ENCODE results near the gene SDC1.

SDC1 gene

DNA sequence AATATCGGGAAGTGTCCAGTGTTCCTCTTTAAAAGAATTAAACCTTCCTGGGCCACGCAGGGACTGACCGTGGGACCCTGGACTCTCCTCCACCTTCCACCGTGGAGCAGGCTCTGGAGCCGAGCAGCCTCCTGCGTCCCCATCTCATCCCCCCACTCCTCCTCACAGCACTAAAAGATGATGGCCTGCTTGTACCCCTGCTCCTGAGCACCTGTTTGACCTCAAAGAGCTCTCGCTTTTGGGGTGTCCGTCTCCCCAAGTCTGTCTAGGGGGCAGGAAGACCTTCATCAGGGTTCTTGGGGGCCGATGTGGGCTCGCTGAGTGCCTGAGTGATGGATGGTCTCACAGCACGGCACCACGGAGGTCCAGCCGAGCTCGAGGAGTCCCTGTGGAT, 1.2 kb upstream of the SDC1 start:
- H3K27ac ChIP-seq: peak overlapping the region; percentile 77
- TF ChIP-seq, protein P1, sequence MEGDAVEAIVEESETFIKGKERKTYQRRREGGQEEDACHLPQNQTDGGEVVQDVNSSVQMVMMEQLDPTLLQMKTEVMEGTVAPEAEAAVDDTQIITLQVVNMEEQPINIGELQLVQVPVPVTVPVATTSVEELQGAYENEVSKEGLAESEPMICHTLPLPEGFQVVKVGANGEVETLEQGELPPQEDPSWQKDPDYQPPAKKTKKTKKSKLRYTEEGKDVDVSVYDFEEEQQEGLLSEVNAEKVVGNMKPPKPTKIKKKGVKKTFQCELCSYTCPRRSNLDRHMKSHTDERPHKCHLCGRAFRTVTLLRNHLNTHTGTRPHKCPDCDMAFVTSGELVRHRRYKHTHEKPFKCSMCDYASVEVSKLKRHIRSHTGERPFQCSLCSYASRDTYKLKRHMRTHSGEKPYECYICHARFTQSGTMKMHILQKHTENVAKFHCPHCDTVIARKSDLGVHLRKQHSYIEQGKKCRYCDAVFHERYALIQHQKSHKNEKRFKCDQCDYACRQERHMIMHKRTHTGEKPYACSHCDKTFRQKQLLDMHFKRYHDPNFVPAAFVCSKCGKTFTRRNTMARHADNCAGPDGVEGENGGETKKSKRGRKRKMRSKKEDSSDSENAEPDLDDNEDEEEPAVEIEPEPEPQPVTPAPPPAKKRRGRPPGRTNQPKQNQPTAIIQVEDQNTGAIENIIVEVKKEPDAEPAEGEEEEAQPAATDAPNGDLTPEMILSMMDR (IDR thresholded peaks at IDR 0.05): no peak
- TF ChIP-seq ZFX (IDR thresholded peaks at IDR 0.05; ENCODE audit: borderline replicate concordance): no peak

DNA sequence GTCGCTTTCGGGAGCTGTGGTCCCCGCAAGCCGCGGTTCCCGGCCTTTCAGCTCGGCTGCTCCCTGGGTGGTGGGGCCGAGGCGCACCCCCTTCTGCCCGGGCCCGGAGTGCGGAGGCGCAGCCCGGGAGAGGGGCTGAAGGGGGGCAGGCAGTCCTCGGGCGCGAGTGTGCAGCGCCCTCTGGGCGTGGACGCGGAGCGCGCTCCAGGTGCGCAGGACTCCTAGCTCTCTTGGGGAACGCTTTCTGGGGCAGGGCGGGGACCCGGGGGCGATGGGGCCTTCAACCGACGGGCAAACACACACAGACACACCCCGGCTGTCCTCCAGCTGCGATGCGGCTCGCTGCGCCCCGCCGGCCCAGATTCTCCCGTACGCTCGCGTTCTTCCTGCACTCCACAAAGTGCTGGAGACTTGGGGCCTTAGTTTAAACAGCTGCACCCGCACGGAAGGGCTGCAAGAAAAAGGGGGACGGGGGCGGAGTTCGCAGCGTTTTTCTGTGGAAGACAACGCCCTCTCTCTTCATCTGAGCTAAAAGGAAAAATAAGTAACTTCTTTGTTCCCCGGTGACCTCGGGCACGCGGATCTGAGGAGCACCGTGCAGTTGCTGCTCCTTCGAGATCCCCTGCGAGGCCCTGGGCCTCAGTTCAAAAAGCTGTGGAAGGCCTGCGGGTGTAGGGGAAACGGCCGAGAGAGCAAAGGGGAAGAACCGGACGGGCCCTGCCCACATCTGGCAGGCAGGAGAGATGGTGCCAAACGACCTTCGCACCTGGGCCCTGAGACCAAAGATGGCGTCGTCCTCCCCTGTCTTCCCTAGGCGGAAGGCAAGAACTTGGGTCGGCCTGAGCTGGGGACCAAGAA, 593 bp upstream of the SDC1 start:
- peak overlapping the region; percentile 77 for H3K27ac ChIP-seq
- TF ChIP-seq, protein P1 (IDR thresholded peaks at IDR 0.05): peak; percentile 87
- TF ChIP-seq ZFX (IDR thresholded peaks at IDR 0.05; ENCODE audit: borderline replicate concordance): no peak

DNA sequence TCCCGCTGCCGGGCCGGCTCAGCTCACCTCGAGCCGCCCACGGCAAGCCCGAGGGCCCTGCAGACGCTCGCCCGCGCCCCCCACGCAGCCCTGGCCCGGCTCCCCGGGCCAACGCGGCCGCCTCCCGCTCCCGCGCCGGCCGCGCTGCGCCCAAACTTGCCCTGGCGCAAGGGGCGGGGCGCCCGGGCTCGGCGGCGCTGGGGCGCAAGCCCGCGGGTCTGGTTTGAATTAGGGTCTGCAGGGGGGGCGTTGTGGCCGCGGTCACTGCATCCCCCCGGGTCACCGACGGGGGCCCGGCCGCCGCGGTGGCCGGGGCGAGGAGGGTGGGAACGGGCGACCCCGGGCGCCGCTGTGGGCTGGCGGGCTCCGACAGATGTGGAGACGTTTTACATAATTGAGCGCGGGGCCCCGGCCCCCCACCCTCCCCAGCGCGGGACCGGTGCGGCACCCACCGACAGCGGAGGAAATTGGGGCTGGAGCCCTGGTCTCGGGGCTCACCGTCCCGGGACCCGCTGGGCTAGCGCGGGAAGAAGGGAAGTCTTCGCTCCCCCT, 690 bp downstream of the SDC1 start:
- H3K27ac ChIP-seq: peak overlapping the region; percentile 77
- TF ChIP-seq, protein P1 (IDR thresholded peaks at IDR 0.05): no peak
- TF ChIP-seq ZFX (IDR thresholded peaks at IDR 0.05; ENCODE audit: borderline replicate concordance): no peak

DNA sequence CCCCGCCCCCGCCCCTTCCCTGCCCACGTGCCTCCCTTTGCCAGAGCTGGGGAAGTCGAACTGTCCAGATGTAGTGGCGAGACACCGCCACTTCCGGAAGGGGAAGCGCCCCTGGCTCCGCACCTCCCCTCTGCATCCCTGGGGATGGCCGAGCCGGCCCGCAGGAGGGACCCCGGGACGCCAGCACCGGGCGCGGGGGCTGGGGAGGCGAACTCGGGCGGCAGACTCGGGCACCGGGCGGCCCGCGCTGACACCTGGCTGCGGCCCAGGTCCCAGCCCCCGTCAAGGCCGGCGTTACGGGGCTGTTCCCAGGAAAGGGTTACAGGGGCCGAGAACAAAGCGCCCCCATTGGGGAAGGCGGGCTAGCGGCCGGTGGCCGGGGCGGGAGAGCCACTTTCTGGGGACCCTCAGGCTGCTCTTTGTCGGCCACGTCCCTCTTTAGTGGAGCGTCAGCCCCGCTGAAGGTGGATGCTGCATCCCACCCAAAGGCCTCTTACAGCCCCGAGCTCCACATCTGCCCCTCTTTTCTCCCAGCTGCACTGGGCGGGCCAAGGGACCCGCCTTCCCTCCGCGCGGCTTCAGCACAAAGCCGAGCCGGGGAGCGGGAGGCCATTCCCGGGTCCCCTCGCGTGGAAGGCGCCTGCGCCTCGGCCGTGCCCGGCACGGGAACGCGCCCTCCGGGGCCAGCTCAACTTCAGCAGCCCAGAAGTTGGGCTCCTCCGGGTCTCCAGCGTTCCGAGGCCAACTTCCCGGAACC, 1.3 kb downstream of the SDC1 start:
- peak overlapping the region; percentile 77 for H3K27ac ChIP-seq
- TF ChIP-seq, protein P1 (IDR thresholded peaks at IDR 0.05): no peak
- no peak for TF ChIP-seq ZFX (IDR thresholded peaks at IDR 0.05; ENCODE audit: borderline replicate concordance)

DNA sequence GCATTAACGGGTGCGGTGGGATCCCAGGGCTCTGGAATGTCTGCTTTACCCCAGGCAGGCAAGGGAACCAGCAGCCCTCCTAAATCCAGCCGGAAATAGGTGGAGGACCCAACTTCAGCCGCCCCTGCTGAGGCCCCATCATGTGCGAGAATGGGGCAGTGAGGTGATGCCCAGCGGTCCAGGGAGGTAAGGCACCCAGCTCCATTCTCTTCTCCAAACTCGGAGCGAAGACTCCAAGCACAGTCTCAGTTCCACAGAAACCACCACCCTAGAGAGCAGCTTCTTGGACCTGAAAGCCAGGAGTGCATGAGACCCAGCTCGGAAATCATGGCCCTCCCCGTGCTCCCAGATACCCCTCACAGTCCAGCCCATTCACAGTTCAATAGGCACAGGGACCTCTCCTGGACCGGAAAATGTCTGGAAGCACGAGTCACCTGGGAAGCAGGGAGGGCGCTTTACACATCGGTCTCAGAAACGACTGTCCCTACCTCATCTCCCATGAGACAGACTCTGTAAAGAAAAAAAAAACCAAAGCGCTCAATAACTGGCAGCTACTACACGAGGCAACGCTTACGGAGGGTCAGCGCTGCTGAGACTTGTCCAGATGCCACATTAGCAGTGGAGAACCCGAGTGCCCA, 2.0 kb downstream of the SDC1 start:
- TF ChIP-seq, protein P1 (IDR thresholded peaks at IDR 0.05): no peak
- TF ChIP-seq ZFX (IDR thresholded peaks at IDR 0.05; ENCODE audit: borderline replicate concordance): no peak

DNA sequence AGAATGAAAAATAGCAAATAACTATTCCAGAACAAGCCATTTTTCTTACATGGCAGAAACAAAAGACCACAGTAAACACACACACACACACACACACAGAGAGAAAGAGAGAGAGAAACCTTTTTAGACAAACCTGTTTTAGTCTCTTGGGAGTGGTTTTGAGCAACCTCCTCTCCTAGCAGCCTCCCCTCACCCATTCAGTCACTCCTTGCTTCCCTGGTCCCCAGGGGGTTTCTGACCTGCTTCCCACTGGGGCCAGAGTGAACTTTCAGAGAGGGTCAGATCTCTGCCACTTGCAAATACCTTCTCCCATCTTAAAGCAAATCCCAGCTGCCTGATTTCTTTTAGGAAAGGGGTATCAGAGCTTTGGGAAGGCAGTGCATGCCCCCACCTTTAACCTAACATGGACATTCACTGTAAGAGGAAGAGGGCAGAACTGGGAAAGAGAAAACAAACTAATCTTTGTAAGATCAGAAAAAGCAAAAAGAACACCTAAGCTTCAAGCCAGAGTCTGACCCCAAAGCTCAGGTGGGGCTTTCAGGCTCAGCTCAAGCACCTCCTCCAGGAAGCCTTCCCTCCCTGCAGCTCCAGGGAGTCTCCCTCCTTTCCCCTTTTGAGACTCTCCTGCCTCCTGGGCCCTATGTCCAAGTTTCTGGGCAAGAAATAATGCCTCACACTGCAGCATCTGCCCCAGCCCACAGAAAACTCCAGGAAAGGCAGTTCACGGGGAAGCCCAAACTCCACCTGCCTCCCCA, 2.7 kb downstream of the SDC1 start:
- TF ChIP-seq, protein P1 (IDR thresholded peaks at IDR 0.05): no peak
- TF ChIP-seq ZFX (IDR thresholded peaks at IDR 0.05; ENCODE audit: borderline replicate concordance): no peak
- peak overlapping the region; percentile 40 for H3K27ac ChIP-seq

More for the DNA sequence above, 2.0 kb downstream of the SDC1 start:
- H3K27ac ChIP-seq: no peak overlapping the region

Data from 22Rv1 (cell line).